BJ (cell line): Measurements from ENCODE around the gene ARFGEF3. TPM values are rescaled to one million over a fixed set of nuclear protein-coding genes. Genes with fewer than 3 reads are reported as not detected.
"Not testable (repeated sequence)": the region's sequence is repeated elsewhere in the genome, so short reads cannot be mapped to it uniquely, and the experiment has no call there.

ENCODE experiments used
- CTCF ChIA-PET: fragments of 350-600 bp; formaldehyde crosslinking; extraction: SDS; loops from one replicate; lab custom pipeline; 2021; ENCODE audit warnings: antibody characterized with exemption, inconsistent platforms; lab: Yijun Ruan, JAX
- POLR2A ChIA-PET: fragments of 300-600 bp; sonication (Branson Sonifier 250); formaldehyde crosslinking; extraction: SDS; loops from one replicate; lab custom pipeline; 2021; ENCODE audit warnings: antibody characterized with exemption; lab: Charles Lee
- DNase-seq: peaks from one replicate; pipeline ENCODE4 v3.0.0-alpha.2; 2011; ENCODE audit warnings: low read depth
- H3K27me3 ChIP-seq: 2 replicates; pipeline ENCODE4 v1.6.0; 2011; ENCODE audit warnings: low read length; ENCODE audit not compliant: control insufficient read depth, insufficient read depth
- H3K36me3 ChIP-seq: 2 replicates; pipeline ENCODE4 v1.5.1; 2011; ENCODE audit warnings: low read length; ENCODE audit not compliant: control insufficient read depth, insufficient read depth
- H3K4me3 ChIP-seq: 2 replicates; pipeline ENCODE4 v1.5.1; 2011; ENCODE audit warnings: low read depth, mild to moderate bottlenecking, control low read depth, low read length
- polyA plus RNA-seq: library from polyadenylated mRNA; depleted of rRNA; stranded (reverse); fragments of >200 nt; gene quantifications from 2 replicates; pipeline ENCODE4 v1.2.3, GENCODE V29; 2011
- TF ChIP-seq, protein P1 (sequence below): IDR thresholded peaks from 2 replicates; pipeline ENCODE4 v1.5.1; 2011; ENCODE audit warnings: low read depth, mild to moderate bottlenecking, control low read depth, inconsistent platforms, low read length, moderate library complexity; ENCODE audit not compliant: insufficient read depth

ARFGEF3 gene
- polyA plus RNA-seq, 1 experiment, result 0.27 TPM

DNA sequence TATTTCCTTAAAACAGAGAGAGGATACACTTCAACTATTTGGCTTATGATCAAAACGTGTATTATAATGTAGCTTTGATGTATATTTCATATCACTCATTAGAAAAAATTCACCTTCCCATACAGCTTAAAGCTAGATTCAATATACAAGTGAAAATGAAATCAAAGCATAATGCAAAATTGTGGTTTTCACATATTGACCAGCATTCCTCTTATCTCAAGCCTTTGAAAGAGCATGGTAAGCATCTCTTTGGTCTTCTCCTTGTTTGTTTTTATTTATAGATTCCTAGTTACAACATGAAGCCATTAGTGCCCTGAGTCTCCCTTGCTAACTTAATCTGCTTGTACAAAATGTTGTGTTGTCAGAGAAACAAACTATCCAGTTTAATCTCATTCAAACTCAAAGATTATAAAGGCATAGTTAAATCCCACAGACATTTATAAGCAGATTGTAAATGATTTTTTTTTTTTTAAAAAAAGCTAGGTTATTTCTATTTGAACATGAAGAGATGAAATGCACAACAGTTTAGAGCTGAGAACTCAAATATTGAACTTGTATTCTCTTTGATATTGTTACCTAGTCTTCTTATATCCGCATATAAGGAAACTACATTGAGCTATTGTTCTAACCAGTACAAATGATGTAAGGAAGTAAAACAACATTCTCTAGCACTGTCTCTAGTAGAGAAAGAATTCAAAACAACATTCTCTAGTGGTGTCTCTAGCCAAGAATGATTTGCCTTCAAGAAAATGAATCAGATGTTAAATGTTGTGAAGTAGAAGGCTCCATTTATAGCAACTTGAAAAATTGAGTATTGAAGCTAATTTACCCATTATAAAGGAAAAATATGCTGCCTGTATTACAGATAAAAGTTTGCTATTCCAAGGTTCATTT is 184.8 kb downstream of the ARFGEF3 start:
- Histone ChIP-seq H3K36me3 (no peaks in the 10 kb centered on the region), H3K4me3 (no peak overlapping the region), H3K27me3 (0 out of 2 replicates have a peak, but pooled peaks cover 1% of the 10 kb centered on the region)
- POLR2A ChIA-PET, result interaction anchor here (0.6 kb wide), 1 partner anchor 36 kb away, joined by 5 read pairs; no protein-coding TSS in a partner anchor
- CTCF ChIA-PET, result interaction anchor here (0.8 to 1.2 kb wide), 3 partner anchors 14 to 16 kb away, joined by 3 read pairs; no protein-coding TSS in a partner anchor
- TF ChIP-seq, protein P1, sequence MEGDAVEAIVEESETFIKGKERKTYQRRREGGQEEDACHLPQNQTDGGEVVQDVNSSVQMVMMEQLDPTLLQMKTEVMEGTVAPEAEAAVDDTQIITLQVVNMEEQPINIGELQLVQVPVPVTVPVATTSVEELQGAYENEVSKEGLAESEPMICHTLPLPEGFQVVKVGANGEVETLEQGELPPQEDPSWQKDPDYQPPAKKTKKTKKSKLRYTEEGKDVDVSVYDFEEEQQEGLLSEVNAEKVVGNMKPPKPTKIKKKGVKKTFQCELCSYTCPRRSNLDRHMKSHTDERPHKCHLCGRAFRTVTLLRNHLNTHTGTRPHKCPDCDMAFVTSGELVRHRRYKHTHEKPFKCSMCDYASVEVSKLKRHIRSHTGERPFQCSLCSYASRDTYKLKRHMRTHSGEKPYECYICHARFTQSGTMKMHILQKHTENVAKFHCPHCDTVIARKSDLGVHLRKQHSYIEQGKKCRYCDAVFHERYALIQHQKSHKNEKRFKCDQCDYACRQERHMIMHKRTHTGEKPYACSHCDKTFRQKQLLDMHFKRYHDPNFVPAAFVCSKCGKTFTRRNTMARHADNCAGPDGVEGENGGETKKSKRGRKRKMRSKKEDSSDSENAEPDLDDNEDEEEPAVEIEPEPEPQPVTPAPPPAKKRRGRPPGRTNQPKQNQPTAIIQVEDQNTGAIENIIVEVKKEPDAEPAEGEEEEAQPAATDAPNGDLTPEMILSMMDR, result no peak
- DNase-seq, result peak; percentile 35

DNA sequence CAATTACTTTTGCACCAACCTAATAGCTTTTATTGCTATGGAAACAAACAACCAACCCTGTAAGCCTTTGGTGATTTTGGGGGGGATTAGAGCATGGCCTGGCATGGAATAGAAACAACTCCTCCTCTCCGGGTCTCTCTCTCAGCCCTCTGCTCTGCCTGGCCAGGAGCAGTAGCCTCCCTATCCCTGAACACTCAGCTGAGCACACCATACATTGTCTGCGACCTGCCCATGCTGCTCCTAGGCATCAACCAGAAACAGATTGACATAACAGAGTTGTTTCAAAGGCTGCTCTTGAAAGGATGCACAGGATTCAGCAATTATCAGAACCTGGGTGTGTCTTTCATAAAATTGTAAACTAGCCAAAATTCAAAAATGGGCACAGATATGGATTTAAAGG is 186.1 kb downstream of the ARFGEF3 start:
- ChIA-PET POLR2A (no interaction called here), CTCF (no interaction called here)
- DNase-seq, result no peak
- TF ChIP-seq, protein P1, result no peak
- Histone ChIP-seq H3K36me3 (no peaks in the 10 kb centered on the region), H3K27me3 (0 out of 2 replicates have a peak, but pooled peaks cover 1% of the 10 kb centered on the region), H3K4me3 (no peak overlapping the region)

DNA sequence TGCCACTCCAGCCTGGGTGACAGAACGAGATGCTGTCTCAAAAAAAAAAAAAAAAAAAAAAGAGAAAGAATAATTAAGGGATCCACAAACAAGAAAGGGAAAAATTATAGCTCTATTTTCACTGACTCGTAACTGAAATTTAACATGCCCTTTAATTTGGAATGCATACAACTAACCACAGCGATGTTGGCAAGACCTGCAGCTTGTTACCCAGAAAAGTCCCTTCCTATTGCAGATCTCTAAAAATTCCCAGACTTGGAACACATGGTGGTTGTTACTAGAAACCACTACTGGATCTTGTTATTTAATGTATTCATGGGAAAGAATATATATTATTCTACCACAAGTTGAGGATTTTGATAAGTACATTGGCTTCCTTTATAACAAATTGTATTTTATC is 188.2 kb downstream of the ARFGEF3 start:
- ChIA-PET CTCF (no interaction called here), POLR2A (no interaction called here)
- H3K4me3 ChIP-seq, result no peak overlapping the region
- H3K27me3 ChIP-seq, result 0 out of 2 replicates have a peak, but pooled peaks cover 1% of the 10 kb centered on the region
- H3K36me3 ChIP-seq, result no peaks in the 10 kb centered on the region
- peak; percentile 5 for DNase-seq
- TF ChIP-seq, protein P1, result no peak

DNA sequence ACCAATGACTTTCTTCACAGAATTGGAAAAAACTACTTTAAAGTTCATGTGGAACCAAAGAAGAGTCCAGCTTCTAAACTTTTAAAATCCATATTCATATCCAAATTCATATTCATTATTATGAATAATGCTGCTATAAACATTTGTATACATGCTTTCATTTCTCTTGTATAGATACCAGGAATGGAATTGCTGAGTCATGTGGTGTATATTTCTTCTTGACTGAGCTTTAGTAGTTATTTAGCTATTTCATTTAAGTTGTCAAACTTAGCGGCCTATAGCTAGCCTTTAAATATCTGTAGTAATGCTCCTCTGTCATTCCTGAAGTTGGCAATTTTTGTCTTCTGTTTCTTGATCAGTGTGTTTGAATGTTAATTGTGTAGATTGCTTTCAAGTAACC is 196.2 kb downstream of the ARFGEF3 start:
- CTCF ChIA-PET, result interaction anchor here (0.9 kb wide), 1 partner anchor 45 kb away, joined by 3 read pairs; no protein-coding TSS in a partner anchor
- no peak for DNase-seq

DNA sequence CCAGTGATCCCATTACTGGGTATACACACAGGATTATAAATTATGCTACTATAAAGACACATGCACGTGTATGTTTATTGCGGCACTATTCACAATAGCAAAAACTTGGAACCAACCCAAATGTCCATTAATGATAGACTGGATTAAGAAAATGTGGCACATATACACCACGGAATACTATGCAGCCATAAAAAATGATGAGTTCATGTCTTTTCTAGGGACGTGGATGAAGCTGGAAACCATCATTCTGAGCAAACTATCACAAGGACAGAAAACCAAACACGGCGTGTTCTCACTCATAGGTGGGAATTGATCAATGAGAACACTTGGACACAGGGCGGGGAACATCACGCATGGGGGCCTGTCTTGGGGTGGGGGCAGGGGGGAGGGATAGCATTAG is 206.9 kb downstream of the ARFGEF3 start:
- DNase-seq, CTCF ChIA-PET, POLR2A ChIA-PET: not testable (repeated sequence)

More for the DNA sequence above, 196.2 kb downstream of the ARFGEF3 start:
- Histone ChIP-seq H3K36me3 (no peaks in the 10 kb centered on the region), H3K4me3 (no peak overlapping the region), H3K27me3 (no peaks in the 10 kb centered on the region)
- TF ChIP-seq, protein P1, result no peak
- POLR2A ChIA-PET, result no interaction called here

More for the DNA sequence above, 206.9 kb downstream of the ARFGEF3 start:
- H3K4me3 ChIP-seq, H3K36me3 ChIP-seq, H3K27me3 ChIP-seq: not testable (repeated sequence)
